HFFc6 (cell line): ENCODE measurements around the gene HDAC9. TPM values are rescaled to one million over a fixed set of nuclear protein-coding genes. Genes with fewer than 3 reads are reported as not detected.

ENCODE experiments used
- DNase-seq: peaks from one replicate; pipeline ENCODE4 v3.0.0-alpha.2; 2018
- H3K27ac Mint-ChIP-seq: 2 replicates; pipeline ENCODE4 v1.8.0; 2020; ENCODE audit warnings: mild to moderate bottlenecking, mixed read lengths
- H3K27me3 Mint-ChIP-seq: 2 replicates; pipeline ENCODE4 v1.8.0; 2021; ENCODE audit warnings: mild to moderate bottlenecking, moderate library complexity, mixed read lengths; ENCODE audit not compliant: insufficient read depth
- H3K36me3 Mint-ChIP-seq: 2 replicates; pipeline ENCODE4 v1.8.0; 2021; ENCODE audit warnings: low read depth, mixed read lengths
- H3K4me1 Mint-ChIP-seq: 2 replicates; pipeline ENCODE4 v1.8.0; 2020; ENCODE audit warnings: low read depth, mixed read lengths
- H3K4me3 Mint-ChIP-seq: 2 replicates; pipeline ENCODE4 v1.8.0; 2020; ENCODE audit warnings: mild to moderate bottlenecking, moderate library complexity, mixed read lengths
- H3K9me3 Mint-ChIP-seq: 2 replicates; pipeline ENCODE4 v1.8.0; 2020; ENCODE audit warnings: mild to moderate bottlenecking, mixed read lengths
- total RNA-seq, 6 experiments: library from RNA; stranded (reverse); fragmentation: NEBNext Ultra II Directional; extraction: Animal tissue kit (Norgen Biotek cat#: 25700); gene quantifications; 2 replicates in 1 of 6; 3 replicates in 5 of 6; pipeline ENCODE4 v1.2.3, GENCODE V29; 2021
- TF ChIP-seq, protein P1 (sequence below): fragments of 200-600 bp; sonication (generic); IDR thresholded peaks from 2 replicates; pipeline ENCODE4 v1.5.0; 2021; ENCODE audit warnings: antibody characterized with exemption, mild to moderate bottlenecking

HDAC9 gene
- total RNA-seq, 6 experiments from 2014 or later, result 11.5 to 29.2 (median 13.2) TPM

DNA sequence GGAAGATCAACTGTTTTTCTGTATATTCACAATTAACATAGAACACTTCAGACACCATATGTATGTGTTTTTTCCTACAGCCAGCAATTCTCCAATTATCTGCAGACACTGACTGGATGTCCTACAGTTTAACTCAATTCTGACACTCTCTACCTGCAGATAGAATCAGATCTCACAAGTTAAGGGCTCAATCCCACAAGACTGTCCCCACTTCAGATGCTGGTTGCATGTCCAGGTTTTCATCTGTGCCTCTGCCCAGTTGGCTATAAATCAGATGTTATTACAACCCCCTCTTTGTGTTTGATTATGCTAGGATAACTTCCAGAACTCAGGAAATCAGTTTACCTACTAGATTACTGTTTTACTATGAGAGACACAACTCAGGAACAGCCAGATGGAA is 326.0 kb downstream of the HDAC9 start:
- Mint-ChIP-seq H3K27ac (no peak overlapping the region), H3K9me3 (no peaks in the 10 kb centered on the region), H3K36me3 (no peaks in the 10 kb centered on the region), H3K4me3 (no peak overlapping the region), H3K27me3 (no peaks in the 10 kb centered on the region), H3K4me1 (no peaks in the 10 kb centered on the region)
- DNase-seq, result no peak
- TF ChIP-seq, protein P1, sequence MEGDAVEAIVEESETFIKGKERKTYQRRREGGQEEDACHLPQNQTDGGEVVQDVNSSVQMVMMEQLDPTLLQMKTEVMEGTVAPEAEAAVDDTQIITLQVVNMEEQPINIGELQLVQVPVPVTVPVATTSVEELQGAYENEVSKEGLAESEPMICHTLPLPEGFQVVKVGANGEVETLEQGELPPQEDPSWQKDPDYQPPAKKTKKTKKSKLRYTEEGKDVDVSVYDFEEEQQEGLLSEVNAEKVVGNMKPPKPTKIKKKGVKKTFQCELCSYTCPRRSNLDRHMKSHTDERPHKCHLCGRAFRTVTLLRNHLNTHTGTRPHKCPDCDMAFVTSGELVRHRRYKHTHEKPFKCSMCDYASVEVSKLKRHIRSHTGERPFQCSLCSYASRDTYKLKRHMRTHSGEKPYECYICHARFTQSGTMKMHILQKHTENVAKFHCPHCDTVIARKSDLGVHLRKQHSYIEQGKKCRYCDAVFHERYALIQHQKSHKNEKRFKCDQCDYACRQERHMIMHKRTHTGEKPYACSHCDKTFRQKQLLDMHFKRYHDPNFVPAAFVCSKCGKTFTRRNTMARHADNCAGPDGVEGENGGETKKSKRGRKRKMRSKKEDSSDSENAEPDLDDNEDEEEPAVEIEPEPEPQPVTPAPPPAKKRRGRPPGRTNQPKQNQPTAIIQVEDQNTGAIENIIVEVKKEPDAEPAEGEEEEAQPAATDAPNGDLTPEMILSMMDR, result no peak

- H3K4me3 Mint-ChIP-seq, result no peak overlapping the region
- no peak for DNase-seq
- no peaks in the 10 kb centered on the region for H3K36me3 Mint-ChIP-seq
- no peaks in the 10 kb centered on the region for H3K27me3 Mint-ChIP-seq
- TF ChIP-seq, protein P1, result no peak
- no peaks in the 10 kb centered on the region for H3K9me3 Mint-ChIP-seq
- H3K4me1 Mint-ChIP-seq, result peaks cover 9% of the 10 kb centered on the region
- no peak overlapping the region for H3K27ac Mint-ChIP-seq
These were observed 328.6 kb downstream of the HDAC9 start for GRCh38 chr7:18824157-18824556.

GRCh38 chr7:18828260-18828993 is 332.9 kb downstream of the HDAC9 start:
- no peaks in the 10 kb centered on the region for H3K36me3 Mint-ChIP-seq
- H3K9me3 Mint-ChIP-seq, result no peaks in the 10 kb centered on the region
- peak overlapping the region; percentile 25; the same call in 1 of the 2 replicates for H3K4me3 Mint-ChIP-seq
- H3K27ac Mint-ChIP-seq, result no peak overlapping the region
- peaks cover 25% of the 10 kb centered on the region for H3K4me1 Mint-ChIP-seq
- no peak for DNase-seq
- H3K27me3 Mint-ChIP-seq, result no peaks in the 10 kb centered on the region
- TF ChIP-seq, protein P1, result no peak

DNA sequence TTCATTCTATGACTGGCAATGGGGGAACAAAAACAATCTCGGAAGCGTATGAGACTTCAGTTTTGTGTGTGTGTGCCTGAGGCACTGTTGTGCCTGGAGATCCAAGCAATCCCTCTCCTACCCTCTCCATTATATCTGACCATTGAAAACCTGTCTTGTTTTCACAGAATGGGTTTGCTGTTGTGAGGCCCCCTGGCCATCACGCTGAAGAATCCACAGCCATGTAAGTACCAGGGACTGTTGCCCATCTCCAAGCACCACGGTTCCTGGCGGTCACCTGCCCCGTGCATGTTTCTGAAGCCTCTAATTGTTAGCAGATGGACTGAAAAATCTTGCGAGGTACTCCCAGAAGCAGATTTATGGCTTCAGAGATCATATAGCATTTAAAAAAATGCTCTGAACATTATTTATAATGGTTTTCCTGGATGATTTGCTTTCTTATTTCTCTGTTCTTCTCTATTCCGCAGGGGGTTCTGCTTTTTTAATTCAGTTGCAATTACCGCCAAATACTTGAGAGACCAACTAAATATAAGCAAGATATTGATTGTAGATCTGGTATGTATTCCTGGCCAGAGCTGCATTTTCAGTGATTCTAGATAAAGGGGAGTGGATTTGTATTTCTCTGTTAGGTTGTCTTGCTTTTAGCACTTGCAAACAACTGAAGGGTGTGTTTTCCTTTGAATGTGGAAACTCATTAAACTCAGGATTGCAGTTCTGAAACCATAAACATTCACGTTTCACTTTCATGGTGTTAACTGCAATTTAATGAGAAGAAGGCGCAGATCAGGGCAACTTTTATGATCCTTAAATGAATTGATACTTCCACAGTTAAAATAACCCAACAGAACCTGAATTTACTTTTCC is 333.7 kb downstream of the HDAC9 start:
- DNase-seq, result no peak
- H3K27ac Mint-ChIP-seq, result peak overlapping the region; percentile 30
- H3K36me3 Mint-ChIP-seq, result no peaks in the 10 kb centered on the region
- TF ChIP-seq, protein P1, result no peak
- H3K4me1 Mint-ChIP-seq, result peaks cover 25% of the 10 kb centered on the region
- H3K9me3 Mint-ChIP-seq, result no peaks in the 10 kb centered on the region
- H3K4me3 Mint-ChIP-seq, result peak overlapping the region; percentile 31; the same call in 1 of the 2 replicates
- H3K27me3 Mint-ChIP-seq, result no peaks in the 10 kb centered on the region

DNA sequence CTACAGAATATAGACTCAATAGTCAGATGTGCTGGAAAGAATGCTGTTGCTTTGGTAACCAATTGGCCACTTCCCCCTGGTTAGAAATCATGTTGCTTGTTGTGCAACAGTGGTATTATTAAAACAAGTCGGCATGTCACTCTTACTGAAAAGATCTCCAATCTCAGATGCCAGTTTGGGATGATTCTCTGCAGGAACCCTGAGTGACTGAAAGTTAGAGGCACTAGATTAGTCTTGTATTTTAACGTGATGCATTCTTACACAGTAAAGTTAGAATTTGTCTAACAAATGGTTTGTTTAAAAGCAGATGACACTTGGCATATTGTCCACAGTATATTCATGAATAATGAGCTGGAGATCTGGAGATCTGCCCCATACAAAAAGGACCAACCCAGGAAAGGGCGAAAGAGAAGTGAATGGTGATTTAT is 334.3 kb downstream of the HDAC9 start:
- H3K9me3 Mint-ChIP-seq, result no peaks in the 10 kb centered on the region
- peak overlapping the region; percentile 38; the same call in 1 of the 2 replicates for H3K4me3 Mint-ChIP-seq
- H3K4me1 Mint-ChIP-seq, result peaks cover 31% of the 10 kb centered on the region
- DNase-seq, result peak; percentile 68
- peak overlapping the region; percentile 30 for H3K27ac Mint-ChIP-seq
- H3K36me3 Mint-ChIP-seq, result no peaks in the 10 kb centered on the region
- TF ChIP-seq, protein P1, result no peak
- no peaks in the 10 kb centered on the region for H3K27me3 Mint-ChIP-seq
